NCI-H2107 treated with DMSO at 0.1 percent for 48 hours (cell line): ENCODE measurements around the gene RAD54L2.
"Not testable (repeated sequence)": the region's sequence is repeated elsewhere in the genome, so short reads cannot be mapped to it uniquely, and the experiment has no call there.

ENCODE experiments used
- DNase-seq: peaks from one replicate; lab custom pipeline; 2025; ENCODE audit not compliant: unreplicated experiment; lab: John Stamatoyannopoulos, UW

Gene RAD54L2, protein sequence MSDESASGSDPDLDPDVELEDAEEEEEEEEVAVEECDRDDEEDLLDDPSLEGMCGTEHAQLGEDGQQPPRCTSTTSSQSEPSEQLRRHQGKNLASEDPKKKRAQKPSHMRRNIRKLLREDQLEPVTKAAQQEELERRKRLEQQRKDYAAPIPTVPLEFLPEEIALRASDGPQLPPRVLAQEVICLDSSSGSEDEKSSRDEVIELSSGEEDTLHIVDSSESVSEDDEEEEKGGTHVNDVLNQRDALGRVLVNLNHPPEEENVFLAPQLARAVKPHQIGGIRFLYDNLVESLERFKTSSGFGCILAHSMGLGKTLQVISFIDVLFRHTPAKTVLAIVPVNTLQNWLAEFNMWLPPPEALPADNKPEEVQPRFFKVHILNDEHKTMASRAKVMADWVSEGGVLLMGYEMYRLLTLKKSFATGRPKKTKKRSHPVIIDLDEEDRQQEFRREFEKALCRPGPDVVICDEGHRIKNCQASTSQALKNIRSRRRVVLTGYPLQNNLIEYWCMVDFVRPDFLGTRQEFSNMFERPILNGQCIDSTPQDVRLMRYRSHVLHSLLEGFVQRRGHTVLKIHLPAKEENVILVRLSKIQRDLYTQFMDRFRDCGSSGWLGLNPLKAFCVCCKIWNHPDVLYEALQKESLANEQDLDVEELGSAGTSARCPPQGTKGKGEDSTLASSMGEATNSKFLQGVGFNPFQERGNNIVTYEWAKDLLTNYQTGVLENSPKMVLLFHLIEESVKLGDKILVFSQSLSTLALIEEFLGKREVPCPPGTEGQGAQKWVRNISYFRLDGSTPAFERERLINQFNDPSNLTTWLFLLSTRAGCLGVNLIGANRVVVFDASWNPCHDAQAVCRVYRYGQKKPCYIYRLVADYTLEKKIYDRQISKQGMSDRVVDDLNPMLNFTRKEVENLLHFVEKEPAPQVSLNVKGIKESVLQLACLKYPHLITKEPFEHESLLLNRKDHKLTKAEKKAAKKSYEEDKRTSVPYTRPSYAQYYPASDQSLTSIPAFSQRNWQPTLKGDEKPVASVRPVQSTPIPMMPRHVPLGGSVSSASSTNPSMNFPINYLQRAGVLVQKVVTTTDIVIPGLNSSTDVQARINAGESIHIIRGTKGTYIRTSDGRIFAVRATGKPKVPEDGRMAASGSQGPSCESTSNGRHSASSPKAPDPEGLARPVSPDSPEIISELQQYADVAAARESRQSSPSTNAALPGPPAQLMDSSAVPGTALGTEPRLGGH (N-terminal part only)

DNA sequence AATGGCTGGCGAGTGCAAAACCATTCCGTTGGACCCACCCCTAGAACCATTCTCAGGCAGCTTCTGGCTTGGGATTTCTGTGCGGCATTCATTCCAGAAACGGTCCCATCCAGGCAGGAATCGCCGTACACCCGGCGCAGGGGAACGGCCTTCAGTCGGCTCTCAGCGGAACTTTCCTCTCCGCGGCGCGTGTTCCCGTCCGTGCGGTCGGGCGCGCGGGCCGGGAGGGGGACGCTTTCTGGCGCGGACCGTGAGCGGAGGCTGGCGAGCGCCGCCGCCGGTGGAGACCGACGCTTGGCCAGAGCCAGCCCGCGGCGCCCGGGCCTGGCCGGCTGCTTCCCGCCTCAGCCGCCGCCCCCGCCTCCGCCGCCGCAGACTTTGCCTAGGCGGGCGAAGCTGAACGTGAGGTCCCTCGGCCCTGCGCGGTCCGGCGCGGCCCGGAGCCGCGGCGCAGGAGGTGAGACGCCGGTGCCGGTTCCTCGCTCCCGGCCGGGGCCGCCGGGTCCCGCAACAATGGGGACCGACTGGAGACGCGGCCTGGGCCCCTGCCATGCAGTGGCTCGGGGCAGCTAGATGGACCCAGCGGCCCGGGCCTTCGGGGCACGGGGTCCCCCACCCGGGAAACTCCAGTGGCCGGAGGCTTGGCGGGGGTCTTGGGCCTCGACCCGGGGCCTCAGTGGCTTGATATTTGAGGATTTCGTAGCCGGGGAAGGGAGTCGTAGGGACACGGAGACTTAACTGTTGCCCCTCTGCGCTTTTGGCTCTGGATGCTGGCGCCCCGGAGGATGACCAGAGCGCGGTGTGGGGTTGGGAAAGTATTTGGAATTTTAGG lies at the start of gene RAD54L2:
TSS of gene RAD54L2 (plus strand) at position 261 of the 832 bp plus-strand sequence. CDS start 51,702 bp downstream, outside the sequence.
- DNase-seq, result peak; percentile 25

DNA sequence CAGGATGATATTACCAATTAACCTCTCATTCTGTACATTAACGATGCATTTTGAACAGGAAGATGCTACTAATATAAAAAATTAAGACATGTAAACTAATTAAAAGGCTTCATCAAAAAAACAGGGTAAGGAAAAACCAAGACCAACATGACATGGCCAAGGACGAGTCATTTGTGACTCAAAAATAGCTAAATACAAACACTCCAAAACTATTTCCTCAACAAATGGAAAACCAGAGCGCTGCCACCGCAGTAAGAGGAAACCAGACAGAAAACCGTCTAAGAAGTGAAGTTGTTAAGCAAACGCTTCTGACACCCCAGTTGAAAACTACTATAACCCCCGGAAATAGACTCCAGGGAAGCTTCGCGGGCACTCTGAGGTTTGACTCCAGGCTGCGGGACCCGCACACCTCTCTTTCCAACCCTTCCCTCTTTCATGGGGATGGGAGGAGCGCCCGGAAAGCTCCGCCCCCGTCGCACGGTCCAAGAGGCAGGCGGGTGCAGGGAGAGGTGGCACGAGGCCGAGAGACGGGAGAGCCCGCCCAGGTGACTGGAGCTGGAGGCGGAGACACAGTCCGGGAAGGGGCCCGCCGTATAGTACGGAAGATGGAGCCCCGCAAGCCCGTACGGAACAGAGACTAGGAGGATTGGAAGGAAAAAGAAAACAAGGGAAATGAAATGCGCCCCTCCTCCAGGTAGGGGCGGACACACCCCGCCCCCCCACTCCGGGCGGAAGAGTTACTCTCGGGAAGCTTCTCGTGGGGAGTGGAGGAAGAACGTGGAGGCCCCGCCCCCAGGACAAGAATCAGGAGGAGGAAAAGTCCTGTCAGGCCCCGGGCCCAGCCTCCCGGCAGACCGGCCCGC lies 39.4 kb upstream of the RAD54L2 start:
- DNase-seq, result peak; percentile 70

DNA sequence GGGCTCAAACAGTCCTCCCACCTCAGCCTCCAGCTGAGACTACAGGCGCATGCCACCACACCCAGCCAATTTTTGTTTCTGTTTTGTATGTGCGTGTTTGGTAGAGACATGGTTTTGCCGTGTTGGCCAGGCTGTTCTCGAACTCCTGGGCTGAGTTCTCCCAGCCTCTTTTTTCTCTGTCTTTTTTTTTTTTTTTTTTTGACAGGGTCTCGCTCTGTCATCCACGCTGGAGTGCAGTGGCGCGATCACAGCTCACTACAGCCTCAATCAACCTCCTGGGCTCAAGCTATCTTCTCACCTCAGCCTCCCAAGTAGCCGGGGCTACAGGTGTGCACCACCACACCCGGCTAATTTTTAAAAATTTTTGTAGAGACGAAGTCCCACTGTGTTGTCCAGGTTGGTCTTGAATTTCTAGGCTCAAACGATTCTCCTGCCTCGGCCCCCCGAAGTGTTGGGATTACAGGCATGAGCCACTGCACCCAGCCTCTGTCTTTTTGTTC lies 37.8 kb upstream of the RAD54L2 start:
- no peak for DNase-seq

DNA sequence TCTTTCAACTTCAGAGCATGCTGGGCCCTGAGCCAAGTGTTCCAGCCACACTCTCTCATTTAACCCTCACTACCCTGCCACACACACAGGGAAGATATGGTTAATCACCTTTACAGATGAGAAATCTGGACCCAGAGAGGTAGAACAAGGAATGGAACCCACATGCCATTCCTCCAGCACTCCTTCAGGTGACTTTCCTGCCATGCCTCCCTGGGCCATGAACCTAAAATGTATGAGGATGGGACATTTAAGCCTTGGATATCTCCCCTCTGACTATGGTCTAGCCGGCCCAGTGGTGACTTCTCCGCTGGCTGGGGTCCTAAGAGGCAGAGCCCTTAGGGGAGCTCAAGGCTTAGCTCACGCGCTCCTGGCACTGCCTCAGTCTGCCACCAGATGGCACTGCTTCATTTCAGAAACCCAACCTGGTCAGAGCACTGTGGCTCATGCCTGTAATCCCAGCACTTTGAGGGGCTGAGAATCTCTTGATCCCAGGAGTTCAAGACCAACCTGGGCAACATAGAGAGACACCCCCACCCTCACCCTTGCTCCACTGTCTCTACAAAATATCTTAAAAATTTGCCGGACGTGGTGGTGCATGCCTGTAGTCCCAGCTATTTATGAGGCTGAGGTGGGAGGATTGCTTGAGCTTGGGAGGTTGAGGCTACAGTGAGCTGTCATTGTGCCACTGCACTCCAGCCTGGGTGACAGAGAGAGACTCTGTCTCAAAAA lies 36.5 kb upstream of the RAD54L2 start:
- peak; percentile 50 for DNase-seq

DNA sequence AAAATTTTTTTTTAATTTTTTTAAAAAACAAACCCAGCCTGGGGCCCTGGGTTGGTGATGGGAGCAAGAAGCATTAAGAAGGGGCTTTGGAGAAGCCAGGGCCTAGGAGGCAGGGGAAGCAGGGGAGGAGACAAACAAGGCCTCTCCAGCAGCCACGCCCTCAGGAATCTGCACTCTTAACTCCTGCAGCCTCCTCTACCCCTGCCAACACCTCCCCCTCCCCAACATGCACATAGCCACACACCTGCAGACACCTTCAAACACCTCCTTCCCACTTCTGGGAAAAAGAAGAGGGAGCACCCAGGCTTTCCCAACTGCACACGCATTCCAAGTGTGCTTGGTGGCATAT lies 36.0 kb upstream of the RAD54L2 start:
- DNase-seq, result no peak

DNA sequence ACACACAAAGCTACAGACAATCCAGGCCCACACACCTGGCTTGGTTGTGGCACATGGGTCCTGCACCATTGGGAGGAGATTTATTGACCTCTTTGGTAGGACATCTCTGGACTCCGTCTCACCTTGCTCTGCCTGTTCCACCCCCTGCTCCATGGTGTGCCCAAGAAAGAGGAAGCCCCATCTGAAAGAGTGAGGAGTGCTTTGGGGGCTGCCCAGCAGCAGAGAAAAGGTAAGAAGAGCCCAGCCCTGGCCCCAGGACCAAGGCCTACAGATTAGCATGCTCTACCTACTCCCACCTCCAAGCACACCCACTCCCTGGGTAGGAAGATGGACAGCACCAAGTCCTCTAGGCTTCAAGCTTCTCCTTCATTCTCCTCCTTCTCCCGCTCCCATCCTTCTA lies 35.5 kb upstream of the RAD54L2 start:
- no peak for DNase-seq

DNA sequence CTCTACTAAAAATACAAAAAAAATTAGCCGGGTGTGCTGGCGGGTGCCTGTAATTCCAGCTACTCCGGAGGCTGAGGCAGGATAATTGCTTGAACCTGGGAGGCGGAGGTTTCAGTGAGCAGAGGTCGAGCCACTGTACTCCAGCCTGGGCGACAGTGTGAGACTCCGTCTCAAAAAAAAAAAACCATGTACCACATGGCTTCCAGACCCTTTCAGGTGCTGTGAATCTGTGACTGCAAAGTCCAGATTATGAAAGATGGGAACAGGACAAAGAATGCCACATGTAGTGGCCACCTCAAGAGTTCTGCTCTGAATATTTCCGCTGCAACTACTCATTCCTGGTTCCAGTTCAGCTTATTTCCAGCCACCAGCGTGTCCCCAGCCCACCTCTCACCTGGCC lies 30.3 kb upstream of the RAD54L2 start:
- DNase-seq, result no peak

DNA sequence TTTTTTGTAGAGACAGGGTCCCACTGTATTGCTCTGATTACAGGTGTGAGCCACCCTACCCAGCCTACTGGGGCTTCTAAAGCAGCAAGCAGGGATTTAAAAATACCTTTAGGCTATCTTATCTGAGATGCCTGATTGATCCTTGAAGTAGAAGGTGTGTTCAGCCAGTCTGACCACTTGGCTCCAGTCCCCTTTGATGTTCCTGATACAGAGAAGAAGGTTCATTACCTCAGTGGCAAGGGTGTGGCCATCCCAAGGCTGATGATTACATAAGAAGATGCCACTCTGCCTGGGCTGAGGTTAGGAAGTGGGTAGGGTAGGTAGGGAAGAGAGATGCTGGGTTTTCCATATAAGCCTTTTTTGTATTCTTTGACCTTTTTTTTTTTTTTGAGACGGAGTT lies 27.5 kb upstream of the RAD54L2 start:
- no peak for DNase-seq

DNA sequence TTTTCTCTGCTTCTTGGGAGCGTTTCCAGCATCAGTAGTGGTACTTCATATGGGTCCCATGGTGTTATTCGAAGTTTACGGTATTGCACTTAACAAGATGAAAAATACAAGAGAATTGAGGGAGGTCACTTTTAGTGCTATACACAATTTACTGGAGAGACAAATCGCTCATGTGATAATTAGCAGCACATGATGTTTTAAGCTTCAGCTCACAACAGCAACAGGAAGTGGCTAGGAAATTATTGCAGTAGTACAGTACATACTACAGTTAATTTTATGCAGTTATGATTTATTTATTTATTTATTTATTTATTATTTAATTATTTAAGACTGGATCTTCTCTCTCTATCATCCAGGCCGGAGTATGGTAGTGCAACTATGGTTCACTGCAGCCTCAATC lies 24.3 kb upstream of the RAD54L2 start:
- DNase-seq, result no peak

DNA sequence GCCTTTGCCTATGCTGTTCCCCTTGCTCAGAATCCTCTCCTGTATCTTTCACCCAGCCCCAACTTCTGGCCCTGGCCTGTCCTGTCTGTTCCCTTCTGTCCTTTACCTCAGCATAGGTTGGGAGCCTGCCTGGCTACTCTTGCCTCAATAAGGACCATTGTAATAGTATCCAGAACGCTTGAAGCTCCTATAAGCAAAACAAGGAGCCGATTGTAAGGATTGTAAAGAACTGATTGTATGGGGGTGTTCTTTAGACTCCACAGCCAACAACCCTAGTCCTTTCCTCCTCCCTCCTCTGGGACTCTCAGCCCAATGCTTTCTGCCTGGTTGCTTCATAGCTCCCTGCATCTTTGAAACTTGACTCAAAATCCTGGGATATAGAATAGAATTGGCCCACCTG lies 18.7 kb upstream of the RAD54L2 start:
- no peak for DNase-seq

DNA sequence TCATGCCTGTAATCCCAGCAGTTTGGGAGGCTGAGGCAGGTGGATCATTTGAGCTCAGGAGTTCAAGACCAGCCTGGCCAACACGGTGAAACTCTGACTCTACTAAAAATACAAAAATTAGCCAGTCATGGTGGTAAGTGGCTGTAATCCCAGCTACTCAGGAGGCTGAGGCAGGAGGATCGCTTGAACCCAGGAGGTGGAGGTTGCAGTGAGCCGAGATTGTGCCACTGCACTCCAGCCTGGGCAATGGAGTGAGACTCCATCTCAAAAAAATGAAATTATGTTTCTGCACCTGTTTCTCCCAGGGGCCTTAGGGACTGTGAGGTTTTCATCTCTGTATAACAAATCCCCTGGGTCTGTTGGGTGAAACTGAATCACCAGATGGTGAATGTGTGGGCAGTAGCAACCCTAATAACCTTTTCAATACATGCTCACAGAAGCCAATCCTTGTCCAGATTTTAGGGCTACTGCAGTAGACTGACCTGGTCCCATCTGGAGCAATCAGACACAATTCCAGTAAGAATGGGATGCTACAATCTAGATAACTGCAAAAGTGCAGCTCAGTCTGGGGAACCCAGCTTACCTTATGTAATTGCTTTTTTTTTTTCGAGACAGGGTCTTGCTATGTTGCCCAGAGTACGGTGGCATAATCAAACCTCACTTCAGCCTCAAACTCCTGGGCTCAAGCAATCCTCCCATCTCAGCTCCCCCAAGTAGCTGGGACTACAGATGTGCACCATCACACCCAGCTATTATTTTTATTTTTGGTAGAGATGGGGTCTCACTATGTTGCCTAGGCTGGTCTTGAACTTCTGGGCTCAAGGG lies 17.4 kb upstream of the RAD54L2 start:
- DNase-seq, result not testable (repeated sequence)

DNA sequence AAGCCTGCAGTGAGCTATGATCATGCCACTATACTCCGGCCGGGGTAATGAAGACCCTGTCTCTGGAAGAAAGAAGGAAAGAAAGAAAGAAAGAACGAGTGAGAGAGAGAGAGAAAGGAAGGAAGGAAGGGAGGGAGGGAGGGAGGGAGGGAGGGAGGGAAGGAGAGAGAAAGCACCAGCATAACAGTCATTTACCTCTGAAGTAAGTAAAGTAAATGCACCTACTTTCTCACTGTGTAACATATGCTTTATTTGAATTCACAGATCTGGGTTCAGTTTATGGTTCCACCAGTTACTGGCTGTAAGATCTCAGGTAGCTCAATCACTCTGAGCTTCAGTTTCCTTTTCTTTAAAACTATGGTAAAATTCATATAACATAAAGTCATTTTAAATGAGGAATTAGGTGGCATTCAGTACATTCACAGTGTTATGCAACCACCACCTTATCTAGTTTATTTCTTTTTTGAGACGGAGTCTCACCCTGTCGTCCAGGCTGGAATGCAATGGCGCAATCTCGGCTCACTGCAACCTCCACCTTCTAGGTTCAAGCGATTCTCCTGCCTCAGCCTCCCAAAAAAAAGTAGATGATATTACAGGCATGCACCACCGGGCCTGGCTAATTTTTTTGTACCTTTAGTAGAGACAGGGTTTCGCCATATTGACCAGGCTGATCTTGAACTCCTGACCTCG lies 16.1 kb upstream of the RAD54L2 start:
- no peak for DNase-seq

DNA sequence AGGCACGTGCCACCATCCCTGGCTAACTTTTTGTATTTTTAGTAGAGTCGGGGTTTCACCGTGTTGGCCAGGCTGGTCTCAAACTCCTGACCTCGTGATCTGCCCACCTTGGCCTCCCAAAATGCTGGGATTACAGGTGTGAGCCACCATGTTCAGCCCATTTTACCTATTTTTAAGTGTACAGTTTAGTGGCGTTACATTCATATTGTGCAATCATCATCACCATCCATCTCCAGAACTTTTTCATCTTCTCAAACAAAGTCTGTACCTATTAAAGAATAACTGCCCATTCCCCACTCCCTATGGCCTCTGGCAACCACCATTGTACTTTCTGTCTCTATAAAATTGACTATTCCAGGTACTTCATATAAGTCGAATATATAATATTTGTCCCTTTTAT lies 13.6 kb upstream of the RAD54L2 start:
- not testable (repeated sequence) for DNase-seq

DNA sequence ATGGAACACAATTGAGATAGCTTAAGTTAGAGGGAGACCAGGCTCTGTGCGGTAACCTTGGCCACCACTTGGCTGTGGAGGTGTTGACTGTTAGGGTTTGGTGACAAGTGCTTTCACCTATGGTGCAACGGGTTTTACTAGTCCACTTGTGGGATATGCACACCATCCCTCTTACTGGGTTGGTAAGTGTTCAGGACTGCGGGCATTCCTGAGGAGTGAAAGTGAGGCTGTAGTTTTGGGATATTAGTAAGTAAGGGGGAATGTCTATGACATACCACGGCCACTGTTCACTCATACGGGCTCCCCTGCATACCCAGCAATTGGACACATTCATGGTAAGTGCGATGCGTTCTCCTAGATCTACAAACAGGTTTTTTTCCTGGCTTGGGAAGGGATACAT lies 8.0 kb upstream of the RAD54L2 start:
- no peak for DNase-seq

DNA sequence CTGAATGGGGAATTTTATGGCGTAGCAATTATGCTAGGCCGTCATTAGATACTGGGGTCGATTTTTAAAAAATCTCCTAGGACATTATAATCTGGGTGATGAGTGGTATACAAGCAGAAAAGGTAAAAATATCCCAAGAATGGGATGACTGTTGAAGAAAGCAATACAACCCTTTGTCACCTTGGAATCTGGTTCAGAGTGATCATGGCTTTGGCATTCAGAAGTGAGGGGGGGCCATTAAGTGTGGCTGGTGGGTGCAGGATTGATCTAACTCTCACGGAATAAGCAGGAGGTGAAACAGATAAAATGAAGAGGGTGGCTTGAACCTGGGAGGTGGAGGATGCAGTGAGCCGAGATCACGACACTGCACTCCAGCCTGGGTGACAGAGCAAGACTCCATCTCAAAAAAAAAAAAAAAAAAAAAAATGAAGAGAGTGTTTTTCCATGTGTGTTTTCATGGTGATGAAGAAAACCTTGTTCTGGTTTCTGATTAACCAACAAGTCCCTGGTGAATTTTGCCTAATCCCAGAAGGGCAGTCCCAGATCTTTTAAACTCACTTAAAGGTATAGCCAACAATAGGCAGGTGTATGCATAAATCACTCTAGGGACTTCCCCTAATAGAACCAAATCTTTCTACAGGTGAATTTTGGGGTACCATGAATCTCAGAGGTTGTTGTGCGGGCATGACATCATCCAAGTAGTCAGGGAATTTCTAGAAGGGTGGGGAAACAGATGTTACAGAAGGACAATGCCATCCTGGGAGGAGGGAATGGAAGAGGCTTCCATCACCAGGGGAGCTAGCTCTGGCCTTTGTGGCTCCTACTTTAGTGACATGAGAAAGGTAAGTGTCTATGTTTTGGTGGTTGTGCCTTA lies 3.1 kb upstream of the RAD54L2 start:
- no peak for DNase-seq

DNA sequence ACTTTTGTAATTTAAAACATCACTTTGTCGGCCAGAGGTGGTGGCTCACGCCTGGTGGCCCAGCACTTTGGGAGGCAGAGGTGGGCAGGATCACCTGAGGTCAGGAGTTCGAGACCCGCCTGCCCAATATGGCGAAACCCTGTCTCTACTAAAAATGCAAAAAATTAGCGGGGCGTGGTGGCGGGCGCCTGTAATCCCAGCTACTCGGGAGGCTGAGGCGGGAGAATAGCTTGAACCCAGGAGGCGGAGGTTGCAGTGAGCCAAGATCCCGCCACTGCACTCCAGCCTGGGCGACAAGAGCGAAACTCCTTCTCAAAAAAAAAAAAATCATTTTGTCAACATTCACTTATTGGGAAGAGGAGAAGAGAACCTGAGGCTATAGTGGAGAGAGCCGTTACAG lies 888 bp upstream of the RAD54L2 start:
- not testable (repeated sequence) for DNase-seq
